Measurements from ENCODE around the gene C17orf113. TPM values are rescaled to one million over a fixed set of nuclear protein-coding genes. Genes with fewer than 3 reads are reported as not detected.
A peak's percentile ranks its signal among the peaks of the same experiment; 100 is the strongest.

Gene C17orf113
- total and polyA plus RNA-seq, 2 of the 13 experiments (the other 11 are each of a cell fraction or from before 2014, with no cell fraction given): 0.87 to 1.1 TPM

DNA sequence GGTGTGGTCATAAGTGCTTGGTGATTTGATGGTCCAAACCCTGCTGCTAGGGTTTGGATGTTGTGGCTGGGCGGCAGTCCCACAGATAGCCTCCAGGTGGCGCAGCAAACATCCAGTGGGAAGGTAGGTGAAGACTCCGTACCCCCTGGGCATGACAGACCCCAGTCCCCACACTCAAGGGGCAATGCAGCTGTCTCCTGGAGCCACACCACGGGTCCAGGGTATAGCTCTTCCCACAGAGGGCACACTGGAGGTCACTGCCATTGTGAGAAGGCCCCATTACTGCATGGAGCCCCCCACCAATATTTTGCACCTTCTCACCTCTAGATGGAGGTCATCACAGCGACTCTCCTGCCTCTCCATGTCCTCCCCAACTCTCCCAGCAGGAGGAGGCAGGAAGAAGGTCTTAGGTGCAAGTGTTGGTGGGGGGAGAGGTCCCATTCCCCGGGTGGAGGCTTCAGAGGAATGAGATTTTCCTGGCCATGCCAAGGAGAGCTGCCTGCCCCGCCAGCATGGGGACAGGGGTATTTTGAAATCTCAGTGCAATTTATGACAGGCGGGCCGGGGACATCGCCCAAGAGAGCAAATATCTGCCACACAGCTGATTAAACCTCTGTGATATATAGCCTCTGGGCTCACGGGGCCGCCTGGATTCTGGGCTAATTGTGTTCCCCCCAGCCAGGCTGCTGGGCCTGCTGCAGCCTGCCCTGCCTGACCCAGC is 17.1 kb upstream of the C17orf113 start (continued):
- TF ChIP-seq HNRNPK (IDR thresholded peaks at IDR 0.05; ENCODE audit: low read depth, low read length, poor library complexity, severe bottlenecking) (no peak), KLF16 (CRISPR knock-in tag; IDR thresholded peaks at IDR 0.05) (peak in 1 of 2 experiments; percentile 40; a peak in 1 of 4 replicates), LCORL (IDR thresholded peaks at IDR 0.05) (no peak), LCORL (CRISPR knock-in tag; IDR thresholded peaks at IDR 0.05) (peak; percentile 59; the same call in 1 of the 2 replicates), NR2F1 (CRISPR knock-in tag; IDR thresholded peaks at IDR 0.05) (peak in 1 of 2 experiments; percentile 48; a peak in 2 of 4 replicates), KDM4B (CRISPR knock-in tag; IDR thresholded peaks at IDR 0.05) (no peak), SP1 (IDR thresholded peaks at IDR 0.05) (no peak), SP1 (CRISPR knock-in tag; IDR thresholded peaks at IDR 0.05) (no peak), DR1 (CRISPR knock-in tag; IDR thresholded peaks at IDR 0.05) (no peak), XRCC5 (optimal IDR thresholded peaks at IDR 0.05; ENCODE audit: low read length) (peak; percentile 95), ADNP (CRISPR knock-in tag; IDR thresholded peaks at IDR 0.05) (no peak), GATAD2A (CRISPR knock-in tag; IDR thresholded peaks at IDR 0.05) (peak; percentile 49; the same call in 1 of the 2 replicates), SKI (IDR thresholded peaks at IDR 0.05; ENCODE audit: partially characterized antibody) (no peak), MXI1 (IDR thresholded peaks at IDR 0.05; ENCODE audit: borderline replicate concordance, low read depth, low read length) (0 out of 3 replicates have a peak, but pooled peaks have one; percentile 18), RELA (CRISPR knock-in tag; IDR thresholded peaks at IDR 0.05) (no peak), EED (CRISPR knock-in tag; IDR thresholded peaks at IDR 0.05) (no peak), ZNF615 (CRISPR knock-in tag; IDR thresholded peaks at IDR 0.05; ENCODE audit: borderline replicate concordance) (no peak), ZNF224 (CRISPR knock-in tag; IDR thresholded peaks at IDR 0.05) (no peak), ZNF329 (CRISPR knock-in tag; IDR thresholded peaks at IDR 0.05; ENCODE audit: low read depth) (no peak), ZNF274 (CRISPR knock-in tag; IDR thresholded peaks at IDR 0.05) (peak; percentile 61; the same call in 1 of the 2 replicates), SAFB2 (CRISPR knock-in tag; IDR thresholded peaks at IDR 0.05; ENCODE audit: borderline replicate concordance, low read depth) (0 out of 2 replicates have a peak, but pooled peaks have one; percentile 82)
- TF ChIP-seq, protein P1, sequence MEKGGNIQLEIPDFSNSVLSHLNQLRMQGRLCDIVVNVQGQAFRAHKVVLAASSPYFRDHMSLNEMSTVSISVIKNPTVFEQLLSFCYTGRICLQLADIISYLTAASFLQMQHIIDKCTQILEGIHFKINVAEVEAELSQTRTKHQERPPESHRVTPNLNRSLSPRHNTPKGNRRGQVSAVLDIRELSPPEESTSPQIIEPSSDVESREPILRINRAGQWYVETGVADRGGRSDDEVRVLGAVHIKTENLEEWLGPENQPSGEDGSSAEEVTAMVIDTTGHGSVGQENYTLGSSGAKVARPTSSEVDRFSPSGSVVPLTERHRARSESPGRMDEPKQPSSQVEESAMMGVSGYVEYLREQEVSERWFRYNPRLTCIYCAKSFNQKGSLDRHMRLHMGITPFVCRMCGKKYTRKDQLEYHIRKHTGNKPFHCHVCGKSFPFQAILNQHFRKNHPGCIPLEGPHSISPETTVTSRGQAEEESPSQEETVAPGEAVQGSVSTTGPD (CRISPR knock-in tag; IDR thresholded peaks at IDR 0.05): no peak
- TF ChIP-seq, protein P2, sequence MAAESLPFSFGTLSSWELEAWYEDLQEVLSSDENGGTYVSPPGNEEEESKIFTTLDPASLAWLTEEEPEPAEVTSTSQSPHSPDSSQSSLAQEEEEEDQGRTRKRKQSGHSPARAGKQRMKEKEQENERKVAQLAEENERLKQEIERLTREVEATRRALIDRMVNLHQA (CRISPR knock-in tag; IDR thresholded peaks at IDR 0.05): no peak
- TF ChIP-seq, protein P3, sequence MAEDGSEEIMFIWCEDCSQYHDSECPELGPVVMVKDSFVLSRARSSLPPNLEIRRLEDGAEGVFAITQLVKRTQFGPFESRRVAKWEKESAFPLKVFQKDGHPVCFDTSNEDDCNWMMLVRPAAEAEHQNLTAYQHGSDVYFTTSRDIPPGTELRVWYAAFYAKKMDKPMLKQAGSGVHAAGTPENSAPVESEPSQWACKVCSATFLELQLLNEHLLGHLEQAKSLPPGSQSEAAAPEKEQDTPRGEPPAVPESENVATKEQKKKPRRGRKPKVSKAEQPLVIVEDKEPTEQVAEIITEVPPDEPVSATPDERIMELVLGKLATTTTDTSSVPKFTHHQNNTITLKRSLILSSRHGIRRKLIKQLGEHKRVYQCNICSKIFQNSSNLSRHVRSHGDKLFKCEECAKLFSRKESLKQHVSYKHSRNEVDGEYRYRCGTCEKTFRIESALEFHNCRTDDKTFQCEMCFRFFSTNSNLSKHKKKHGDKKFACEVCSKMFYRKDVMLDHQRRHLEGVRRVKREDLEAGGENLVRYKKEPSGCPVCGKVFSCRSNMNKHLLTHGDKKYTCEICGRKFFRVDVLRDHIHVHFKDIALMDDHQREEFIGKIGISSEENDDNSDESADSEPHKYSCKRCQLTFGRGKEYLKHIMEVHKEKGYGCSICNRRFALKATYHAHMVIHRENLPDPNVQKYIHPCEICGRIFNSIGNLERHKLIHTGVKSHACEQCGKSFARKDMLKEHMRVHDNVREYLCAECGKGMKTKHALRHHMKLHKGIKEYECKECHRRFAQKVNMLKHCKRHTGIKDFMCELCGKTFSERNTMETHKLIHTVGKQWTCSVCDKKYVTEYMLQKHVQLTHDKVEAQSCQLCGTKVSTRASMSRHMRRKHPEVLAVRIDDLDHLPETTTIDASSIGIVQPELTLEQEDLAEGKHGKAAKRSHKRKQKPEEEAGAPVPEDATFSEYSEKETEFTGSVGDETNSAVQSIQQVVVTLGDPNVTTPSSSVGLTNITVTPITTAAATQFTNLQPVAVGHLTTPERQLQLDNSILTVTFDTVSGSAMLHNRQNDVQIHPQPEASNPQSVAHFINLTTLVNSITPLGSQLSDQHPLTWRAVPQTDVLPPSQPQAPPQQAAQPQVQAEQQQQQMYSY (CRISPR knock-in tag; IDR thresholded peaks at IDR 0.05): no peak
- TF ChIP-seq, protein P4, sequence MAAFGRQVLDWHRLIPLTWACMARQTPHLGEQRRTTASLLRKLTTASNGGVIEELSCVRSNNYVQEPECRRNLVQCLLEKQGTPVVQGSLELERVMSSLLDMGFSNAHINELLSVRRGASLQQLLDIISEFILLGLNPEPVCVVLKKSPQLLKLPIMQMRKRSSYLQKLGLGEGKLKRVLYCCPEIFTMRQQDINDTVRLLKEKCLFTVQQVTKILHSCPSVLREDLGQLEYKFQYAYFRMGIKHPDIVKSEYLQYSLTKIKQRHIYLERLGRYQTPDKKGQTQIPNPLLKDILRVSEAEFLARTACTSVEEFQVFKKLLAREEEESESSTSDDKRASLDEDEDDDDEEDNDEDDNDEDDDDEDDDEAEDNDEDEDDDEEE (CRISPR knock-in tag; IDR thresholded peaks at IDR 0.05): no peak

Measured in HepG2 (cell line).